Osteoblast (primary cell): ENCODE results near the gene RSPO4. TPM values are rescaled to one million over a fixed set of nuclear protein-coding genes. Genes with fewer than 3 reads are reported as not detected.

ENCODE experiments used
- DNase-seq: peaks from one replicate; pipeline ENCODE4 v3.0.0; 2011; ENCODE audit warnings: low spot score, mixed read lengths; ENCODE audit not compliant: insufficient read length; ENCODE audit errors: missing footprints
- H2AFZ ChIP-seq: 2 replicates; pipeline ENCODE4 v1.6.0; 2011; ENCODE audit warnings: mild to moderate bottlenecking, low read length
- H3K27ac ChIP-seq: 2 replicates; pipeline ENCODE4 v1.5.1; 2011; ENCODE audit warnings: mild to moderate bottlenecking, low read depth, low read length, moderate library complexity
- H3K27me3 ChIP-seq: 2 replicates; pipeline ENCODE4 v1.6.0; 2012; ENCODE audit warnings: mild to moderate bottlenecking, control low read depth, inconsistent platforms, low read length, moderate library complexity; ENCODE audit not compliant: insufficient read depth
- H3K36me3 ChIP-seq: 2 replicates; pipeline ENCODE4 v1.5.1; 2011; ENCODE audit warnings: mild to moderate bottlenecking, low read length, control low read depth, moderate library complexity; ENCODE audit not compliant: insufficient read depth
- H3K4me1 ChIP-seq: 2 replicates; pipeline ENCODE4 v1.5.1; 2011; ENCODE audit warnings: mild to moderate bottlenecking, low read length, control low read depth, moderate library complexity; ENCODE audit not compliant: insufficient read depth
- H3K4me2 ChIP-seq: 2 replicates; pipeline ENCODE4 v1.6.0; 2011; ENCODE audit warnings: mild to moderate bottlenecking, low read length; ENCODE audit not compliant: insufficient read depth
- H3K4me3 ChIP-seq: fragments of 200-600 bp; sonication (generic); 3 replicates; pipeline ENCODE4 v1.5.1; 2012; ENCODE audit warnings: mild to moderate bottlenecking, low read length, inconsistent platforms; ENCODE audit not compliant: insufficient read depth
- H3K79me2 ChIP-seq: 2 replicates; pipeline ENCODE4 v1.6.0; 2012; ENCODE audit warnings: mild to moderate bottlenecking, low read length, control low read depth, inconsistent platforms; ENCODE audit not compliant: insufficient read depth
- H3K9me3 ChIP-seq: 2 replicates; pipeline ENCODE4 v1.5.1; 2011; ENCODE audit warnings: low read depth, low read length, control low read depth
- H4K20me1 ChIP-seq: 2 replicates; pipeline ENCODE4 v1.6.0; 2012; ENCODE audit warnings: mild to moderate bottlenecking, low read length, control low read depth; ENCODE audit not compliant: insufficient read depth
- CTCF ChIP-seq: IDR thresholded peaks from 2 replicates; pipeline ENCODE4 v1.5.1; 2011; ENCODE audit warnings: mild to moderate bottlenecking, low read depth, low read length, moderate library complexity; ENCODE audit errors: extremely low read depth
- total RNA-seq: library from RNA; depleted of rRNA; stranded (reverse); fragments of >200 nt; gene quantifications from 2 replicates; pipeline ENCODE4 v1.2.3, GENCODE V29; 2012

Gene RSPO4
- total RNA-seq, 1 donor, result not detected

- peaks cover 3% of the 10 kb centered on the region for H3K4me1 ChIP-seq
- no peak for DNase-seq
These were observed 75.4 kb downstream of the RSPO4 start for GRCh38 chr20:926670-927069.

GRCh38 chr20:925516-925915 is 76.6 kb downstream of the RSPO4 start:
- H3K4me2 ChIP-seq, result no peak overlapping the region
- H3K9me3 ChIP-seq, result no peaks in the 10 kb centered on the region
- H3K27me3 ChIP-seq, result peaks cover 4% of the 10 kb centered on the region
- H4K20me1 ChIP-seq, result no peaks in the 10 kb centered on the region
- H3K4me3 ChIP-seq, result no peak overlapping the region
- no peak overlapping the region for H3K27ac ChIP-seq
- peaks cover 3% of the 10 kb centered on the region for H3K4me1 ChIP-seq
- H3K36me3 ChIP-seq, result no peaks in the 10 kb centered on the region
- no peak for TF ChIP-seq CTCF
- DNase-seq, result no peak
- H3K79me2 ChIP-seq, result no peaks in the 10 kb centered on the region
- H2AFZ ChIP-seq, result no peak overlapping the region

More at GRCh38 chr20:926670-927069, 75.4 kb downstream of the RSPO4 start:
- peaks cover 4% of the 10 kb centered on the region for H3K27me3 ChIP-seq
- no peak for TF ChIP-seq CTCF
- no peak overlapping the region for H3K4me3 ChIP-seq
- no peak overlapping the region for H2AFZ ChIP-seq
- H3K9me3 ChIP-seq, result no peaks in the 10 kb centered on the region
- no peak overlapping the region for H3K4me2 ChIP-seq
- H3K36me3 ChIP-seq, result no peaks in the 10 kb centered on the region
- no peak overlapping the region for H3K27ac ChIP-seq
- H4K20me1 ChIP-seq, result no peaks in the 10 kb centered on the region
- no peaks in the 10 kb centered on the region for H3K79me2 ChIP-seq

GRCh38 chr20:924639-925038 is 77.5 kb downstream of the RSPO4 start:
- Histone ChIP-seq H3K36me3 (no peaks in the 10 kb centered on the region), H2AFZ (no peak overlapping the region), H3K4me3 (no peak overlapping the region), H3K4me2 (no peak overlapping the region), H4K20me1 (no peaks in the 10 kb centered on the region), H3K27ac (no peak overlapping the region), H3K27me3 (peaks cover 4% of the 10 kb centered on the region), H3K79me2 (no peaks in the 10 kb centered on the region), H3K9me3 (no peaks in the 10 kb centered on the region), H3K4me1 (peaks cover 3% of the 10 kb centered on the region)
- no peak for DNase-seq
- no peak for TF ChIP-seq CTCF

- Histone ChIP-seq H2AFZ (peak overlapping the region; percentile 47), H3K4me3 (no peak overlapping the region), H3K27me3 (peaks cover 4% of the 10 kb centered on the region), H3K79me2 (no peaks in the 10 kb centered on the region), H3K4me1 (peaks cover 3% of the 10 kb centered on the region), H4K20me1 (no peaks in the 10 kb centered on the region), H3K36me3 (no peaks in the 10 kb centered on the region), H3K4me2 (no peak overlapping the region), H3K9me3 (no peaks in the 10 kb centered on the region), H3K27ac (no peak overlapping the region)
- TF ChIP-seq CTCF, result no peak
- DNase-seq, result no peak
These were observed 79.3 kb downstream of the RSPO4 start for GRCh38 chr20:922781-923180.
